NCI-H2196 (cell line): ENCODE data around the gene NDC1.

Source experiments
- DNase-seq: peaks from one replicate; lab custom pipeline; 2025; ENCODE audit not compliant: unreplicated experiment; lab: John Stamatoyannopoulos, UW

The NDC1 gene

GRCh38 chr1:53732912-53733317 lies 105.2 kb downstream of the NDC1 start:
- no peak for DNase-seq

DNA sequence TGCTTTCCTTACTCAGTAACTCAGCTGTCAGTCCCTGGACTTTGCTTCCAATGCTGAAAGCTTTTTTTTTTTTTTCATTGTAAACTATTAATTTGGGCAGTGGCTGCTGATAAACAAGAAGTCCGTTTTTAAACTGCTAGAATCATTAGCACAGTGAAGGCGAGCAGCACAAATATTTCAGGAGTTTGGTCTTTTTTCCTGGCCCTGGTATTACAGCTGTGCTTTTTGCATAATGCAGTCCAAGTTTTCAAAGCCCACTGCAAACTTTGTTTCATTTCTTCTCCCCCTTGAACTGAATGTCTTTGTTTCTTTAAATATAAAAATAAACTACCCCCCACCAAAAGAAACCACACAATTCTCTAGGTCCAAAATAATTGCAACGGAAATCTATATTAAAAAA lies 105.7 kb downstream of the NDC1 start:
- no peak for DNase-seq

- DNase-seq, result no peak
Observed at GRCh38 chr1:53731779-53732305, 106.3 kb downstream of the NDC1 start.

- no peak for DNase-seq
Observed at GRCh38 chr1:53731043-53731600, 107.0 kb downstream of the NDC1 start.

GRCh38 chr1:53730224-53730865 lies 107.8 kb downstream of the NDC1 start:
- DNase-seq, result no peak

- no peak for DNase-seq
Observed at GRCh38 chr1:53729456-53730223, 108.5 kb downstream of the NDC1 start.

- DNase-seq, result no peak
Observed at GRCh38 chr1:53728702-53729455, 109.2 kb downstream of the NDC1 start.

GRCh38 chr1:53728196-53728595 lies 109.9 kb downstream of the NDC1 start:
- no peak for DNase-seq

DNA sequence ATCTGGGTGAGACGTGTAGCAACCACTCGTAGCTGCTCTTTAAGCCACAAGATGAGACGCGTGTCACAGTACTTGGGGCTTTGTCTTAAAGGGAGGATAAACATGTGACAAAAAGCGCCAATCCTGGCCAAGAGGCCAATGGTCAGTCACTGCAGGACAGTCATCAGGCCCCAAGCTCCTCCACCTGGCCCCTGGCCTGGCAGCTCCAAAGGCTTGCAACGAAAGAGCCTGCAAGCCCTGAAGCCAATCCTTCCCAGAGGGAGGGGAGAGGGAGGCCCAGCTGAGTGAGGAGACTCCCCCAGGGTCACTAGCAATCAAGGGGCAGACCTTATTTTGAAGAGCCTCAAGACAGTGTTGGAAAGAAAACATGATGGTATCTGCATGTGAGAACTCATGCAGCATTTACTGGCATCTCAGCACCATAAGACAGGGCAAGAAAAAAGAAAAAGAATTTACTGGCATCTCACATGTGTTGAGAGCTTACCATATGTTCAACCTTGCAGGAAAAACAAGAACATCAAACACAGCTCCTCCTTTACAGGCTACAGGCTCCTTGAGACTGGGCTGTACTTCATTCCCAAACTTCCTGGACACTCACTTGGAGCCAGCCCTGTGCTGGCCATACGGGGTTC lies 110.5 kb downstream of the NDC1 start:
- no peak for DNase-seq

DNA sequence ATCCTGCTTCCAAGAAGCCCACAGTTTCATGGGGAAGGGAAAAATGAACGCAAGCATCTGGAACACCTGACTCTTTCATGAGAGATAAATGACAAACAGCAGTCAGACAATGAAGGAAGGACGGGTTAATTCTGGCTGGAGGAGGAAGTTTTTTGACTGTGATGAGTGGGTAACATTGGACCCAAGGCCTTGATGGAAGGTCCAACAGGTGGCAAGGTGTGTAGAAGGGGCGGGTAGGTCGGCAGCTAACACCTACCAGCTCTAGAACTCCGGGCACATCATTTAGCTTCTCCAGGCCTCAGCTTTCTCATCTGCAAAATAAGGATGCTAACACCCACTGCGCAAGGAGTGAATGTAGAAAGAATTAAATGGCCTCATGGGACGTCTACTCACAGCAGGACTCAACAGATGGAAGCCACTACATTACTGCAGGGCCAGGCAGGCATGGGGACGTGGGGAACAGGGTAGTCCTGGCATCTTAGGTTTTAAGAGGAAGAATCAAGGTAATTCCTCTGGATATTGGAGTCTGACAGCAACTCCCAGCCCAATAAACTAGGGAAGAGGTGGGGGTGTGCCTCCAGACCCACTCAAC lies 112.0 kb downstream of the NDC1 start:
- no peak for DNase-seq

- no peak for DNase-seq
Observed at GRCh38 chr1:53725238-53725689, 112.8 kb downstream of the NDC1 start.

DNA sequence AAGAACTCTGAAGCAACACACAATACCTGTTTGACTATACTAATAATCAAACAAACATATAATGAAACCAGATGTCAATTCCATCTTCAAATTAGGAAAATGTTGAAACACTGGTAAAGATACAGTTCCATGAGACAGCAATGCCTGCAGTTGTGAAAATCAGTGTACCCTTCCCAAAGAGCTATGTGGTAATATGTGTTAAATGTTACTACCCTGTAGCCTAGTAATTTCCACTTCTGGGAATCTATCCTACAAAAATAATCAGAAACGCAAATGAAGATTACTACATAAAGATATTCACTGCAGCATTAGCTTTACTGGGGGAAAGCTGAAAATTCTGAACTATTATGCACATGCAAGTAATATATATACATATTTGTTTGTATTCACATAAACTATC lies 116.1 kb downstream of the NDC1 start:
- DNase-seq, result no peak

DNA sequence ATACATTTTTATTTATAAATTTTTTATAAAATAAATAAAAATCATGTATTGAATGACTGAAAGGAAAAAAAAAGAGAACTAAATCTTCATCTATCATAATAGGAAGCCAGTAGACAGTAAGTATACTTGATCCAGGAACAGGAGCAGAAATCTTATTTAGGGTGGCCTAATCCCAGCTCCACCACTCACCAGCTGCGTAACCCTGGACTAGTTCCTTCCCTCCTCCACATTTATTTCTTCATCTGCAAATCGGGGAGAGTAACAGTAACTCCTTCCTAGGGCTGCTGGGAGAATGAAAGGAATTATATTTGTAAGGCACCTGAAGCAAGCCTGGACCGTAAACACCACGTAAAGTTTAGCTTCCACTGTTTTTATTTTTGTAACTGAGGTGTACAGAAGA lies 117.0 kb downstream of the NDC1 start:
- DNase-seq, result no peak

GRCh38 chr1:53719469-53719868 lies 118.6 kb downstream of the NDC1 start:
- no peak for DNase-seq

GRCh38 chr1:53718443-53718842 lies 119.7 kb downstream of the NDC1 start:
- DNase-seq, result no peak

GRCh38 chr1:53717025-53717804 lies 120.9 kb downstream of the NDC1 start:
- DNase-seq, result no peak

DNA sequence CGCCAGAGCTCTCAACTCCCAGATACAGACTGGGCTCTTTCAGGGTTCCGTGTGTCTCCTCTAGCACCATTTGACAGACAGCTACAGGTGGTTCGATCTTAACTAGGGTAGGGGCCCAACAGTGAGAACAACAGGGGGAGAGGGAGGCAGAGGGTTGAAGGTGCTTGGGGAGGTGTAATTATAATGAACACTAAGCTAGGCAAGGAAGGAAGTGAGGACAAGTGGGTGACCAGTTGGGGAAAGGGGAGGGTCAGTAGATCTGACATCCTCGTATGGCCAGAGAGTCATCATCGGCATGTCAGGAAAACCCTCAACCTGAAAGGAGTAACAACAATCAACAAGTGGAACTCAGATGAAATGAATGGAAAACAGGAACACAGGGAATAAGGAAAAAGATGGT lies 121.9 kb downstream of the NDC1 start:
- DNase-seq, result no peak

GRCh38 chr1:53715478-53715877 lies 122.6 kb downstream of the NDC1 start:
- no peak for DNase-seq
